HG03064 (cell line): ENCODE data around the gene TBX4.

Source experiments
- ATAC-seq: cut with Tn5 transposase; IDR thresholded peaks from one replicate; pipeline ENCODE4 v1.9.1; 2021; ENCODE audit warnings: low read depth; ENCODE audit not compliant: unreplicated experiment

TBX4 gene

GRCh38 chr17:61464130-61464842, 12.1 kb downstream of the TBX4 start:
- ATAC-seq: no peak

GRCh38 chr17:61464843-61465180, 12.6 kb downstream of the TBX4 start:
- ATAC-seq: no peak

GRCh38 chr17:61465550-61466237, 13.5 kb downstream of the TBX4 start:
- ATAC-seq: no peak

GRCh38 chr17:61466246-61466645, 14.0 kb downstream of the TBX4 start:
- ATAC-seq: no peak

- no peak for ATAC-seq
Observed at GRCh38 chr17:61467416-61468262, 15.4 kb downstream of the TBX4 start.

- no peak for ATAC-seq
Observed at GRCh38 chr17:61468263-61468907, 16.2 kb downstream of the TBX4 start.

GRCh38 chr17:61469474-61469873, 17.3 kb downstream of the TBX4 start:
- no peak for ATAC-seq

GRCh38 chr17:61469949-61470348, 17.7 kb downstream of the TBX4 start:
- no peak for ATAC-seq

GRCh38 chr17:61470530-61471136, 18.4 kb downstream of the TBX4 start:
- no peak for ATAC-seq

- no peak for ATAC-seq
Observed at GRCh38 chr17:61474235-61474927, 22.2 kb downstream of the TBX4 start.

GRCh38 chr17:61474934-61475333, 22.7 kb downstream of the TBX4 start:
- no peak for ATAC-seq

- ATAC-seq: no peak
Observed at GRCh38 chr17:61475726-61476125, 23.5 kb downstream of the TBX4 start.

GRCh38 chr17:61476476-61477203, 24.4 kb downstream of the TBX4 start:
- ATAC-seq: no peak

- ATAC-seq: no peak
Observed at GRCh38 chr17:61477204-61477834, 25.1 kb downstream of the TBX4 start.

- no peak for ATAC-seq
Observed at GRCh38 chr17:61478026-61478789, 26.0 kb downstream of the TBX4 start.

GRCh38 chr17:61478790-61479492, 26.7 kb downstream of the TBX4 start:
- ATAC-seq: no peak
